Activated T-cell treated with anti-CD3 and anti-CD28 coated beads, Interleukin-2, amount 50 U/mL, for 72 hours (primary cell): ENCODE results near the gene CFHR5. TPM values are rescaled to one million over a fixed set of nuclear protein-coding genes. Genes with fewer than 3 reads are reported as not detected.
"Not testable (repeated sequence)": the region's sequence is repeated elsewhere in the genome, so short reads cannot be mapped to it uniquely, and the experiment has no call there.

ENCODE experiments used
- ATAC-seq, 2 donors: fragments of 150-1000 bp; cut with Tn5 transposase; replicated peaks in 1 of 2; 2 replicates each; pipeline ENCODE4 v1.10.0; 2021; ENCODE audit warnings: moderate library complexity in 2 of 2, mild to moderate bottlenecking in 1 of 2
- DNase-seq, 2 donors: peaks; one replicate each; pipeline ENCODE4 v3.0.0; 2021 to 2022; ENCODE audit warnings: mixed read lengths in 1 of 2
- H3K27ac Mint-ChIP-seq: one replicate; pipeline ENCODE4 v1.8.0; 2022; ENCODE audit warnings: mild to moderate bottlenecking, moderate library complexity, mixed read lengths
- H3K27me3 Mint-ChIP-seq: one replicate; pipeline ENCODE4 v1.8.0; 2022; ENCODE audit warnings: low read depth, mixed read lengths
- H3K36me3 Mint-ChIP-seq, 2 donors: one replicate each; pipeline ENCODE4 v1.8.0; 2022; ENCODE audit warnings: mixed read lengths in 2 of 2, mild to moderate bottlenecking in 1 of 2; ENCODE audit not compliant: insufficient read depth in 2 of 2
- H3K4me1 Mint-ChIP-seq: one replicate; pipeline ENCODE4 v1.8.0; 2022; ENCODE audit warnings: low read depth, mixed read lengths
- H3K4me3 Mint-ChIP-seq, 2 donors: one replicate each; pipeline ENCODE4 v1.8.0; 2022; ENCODE audit warnings: mild to moderate bottlenecking in 2 of 2, mixed read lengths in 2 of 2, moderate library complexity in 2 of 2
- H3K9me3 Mint-ChIP-seq, 2 donors: one replicate each; pipeline ENCODE4 v1.8.0; 2022; ENCODE audit warnings: mixed read lengths in 2 of 2
- total RNA-seq, 2 donors: library from RNA; stranded (reverse); gene quantifications; one replicate each; pipeline ENCODE4 v1.2.3, GENCODE V29; 2022

The CFHR5 gene
- total RNA-seq, 2 donors from 2014 or later, result not detected

GRCh38 chr1:196991919-196992651 lies 14.7 kb downstream of the CFHR5 start:
- H3K4me3 Mint-ChIP-seq, result not testable (repeated sequence)

DNA sequence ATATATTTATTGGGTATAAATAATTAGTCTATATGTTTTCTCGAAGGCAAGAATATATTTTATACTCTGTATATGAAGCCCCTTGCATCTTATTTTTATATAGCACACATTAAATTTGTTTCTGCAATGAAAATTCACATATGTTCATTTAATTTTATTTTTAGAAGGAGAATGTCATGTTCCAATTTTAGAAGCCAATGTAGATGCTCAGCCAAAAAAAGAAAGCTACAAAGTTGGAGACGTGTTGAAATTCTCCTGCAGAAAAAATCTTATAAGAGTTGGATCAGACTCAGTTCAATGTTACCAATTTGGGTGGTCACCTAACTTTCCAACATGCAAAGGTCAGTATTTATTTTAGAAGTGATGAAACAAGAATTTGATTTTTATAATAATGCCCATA lies 16.6 kb downstream of the CFHR5 start:
- Mint-ChIP-seq H3K9me3 (peaks cover 0 to 2% of the 10 kb centered on the region in 2 donors), H3K36me3 (no peaks in the 10 kb centered on the region), H3K27ac (no peak overlapping the region), H3K4me1 (no peaks in the 10 kb centered on the region), H3K4me3 (no peak overlapping the region), H3K27me3 (no peaks in the 10 kb centered on the region)
- ATAC-seq (no peak), DNase-seq (no peak)

More at GRCh38 chr1:196991919-196992651, 14.7 kb downstream of the CFHR5 start:
- not testable (repeated sequence) for H3K9me3 Mint-ChIP-seq, DNase-seq, H3K27me3 Mint-ChIP-seq, H3K4me1 Mint-ChIP-seq, ATAC-seq, H3K27ac Mint-ChIP-seq, H3K36me3 Mint-ChIP-seq

- Mint-ChIP-seq H3K9me3 (no peaks in the 10 kb centered on the region), H3K36me3 (no peaks in the 10 kb centered on the region), H3K4me1 (no peaks in the 10 kb centered on the region), H3K4me3 (no peak overlapping the region), H3K27me3 (no peaks in the 10 kb centered on the region), H3K27ac (no peak overlapping the region)
- ATAC-seq (peak in 1 of 2 donors; percentile 49), DNase-seq (no peak)
These were observed 20.1 kb downstream of the CFHR5 start for GRCh38 chr1:196997423-196997822.

GRCh38 chr1:197001828-197002227 lies 24.5 kb downstream of the CFHR5 start:
- Mint-ChIP-seq H3K36me3 (no peaks in the 10 kb centered on the region), H3K4me3 (no peak overlapping the region)

DNA sequence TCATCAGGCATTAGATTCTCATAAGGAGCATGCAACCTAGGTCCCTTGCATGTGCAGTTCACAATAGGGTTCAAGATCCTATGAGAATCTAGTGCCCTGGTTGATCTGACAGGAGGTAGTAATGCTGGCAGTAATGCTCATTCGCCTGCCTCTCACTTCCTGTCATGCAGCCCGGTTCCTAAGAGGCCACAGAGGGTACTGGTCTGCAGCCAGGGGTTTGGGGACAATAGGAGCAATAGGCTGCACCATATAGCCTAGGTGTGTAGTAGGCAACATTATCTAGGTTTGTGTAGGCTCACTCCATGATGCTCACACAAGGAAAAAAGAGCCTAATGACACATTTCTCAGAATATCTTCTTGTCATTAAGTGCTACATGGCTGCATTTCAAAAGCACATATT lies 25.8 kb downstream of the CFHR5 start:
- Mint-ChIP-seq H3K4me1 (no peaks in the 10 kb centered on the region), H3K27ac (no peak overlapping the region), H3K27me3 (no peaks in the 10 kb centered on the region), H3K4me3 (no peak overlapping the region), H3K36me3 (no peaks in the 10 kb centered on the region), H3K9me3 (no peaks in the 10 kb centered on the region)
- DNase-seq (no peak), ATAC-seq (no peak)

More at GRCh38 chr1:197001828-197002227, 24.5 kb downstream of the CFHR5 start:
- no peak overlapping the region for H3K27ac Mint-ChIP-seq
- ATAC-seq (no peak), DNase-seq (no peak)
- no peaks in the 10 kb centered on the region for H3K27me3 Mint-ChIP-seq
- H3K9me3 Mint-ChIP-seq, result no peaks in the 10 kb centered on the region
- no peaks in the 10 kb centered on the region for H3K4me1 Mint-ChIP-seq

DNA sequence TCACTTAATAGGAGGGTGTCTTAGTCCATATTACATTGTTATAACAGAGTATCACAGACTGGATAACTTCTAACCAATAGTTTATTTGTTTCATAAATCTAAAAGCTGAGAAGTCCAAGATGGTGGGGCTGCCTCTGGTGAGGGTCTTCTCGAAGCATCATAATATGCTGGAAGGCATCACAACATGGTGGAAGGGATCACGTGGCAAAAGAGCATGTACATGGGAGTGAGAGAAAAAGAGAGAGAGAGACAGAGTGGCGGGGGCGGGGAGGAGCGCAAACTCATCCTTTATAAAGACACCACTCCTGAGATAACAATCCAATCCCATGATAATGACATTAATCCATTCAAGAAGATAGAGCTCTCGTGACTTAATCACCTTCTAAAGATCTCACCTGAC lies 31.5 kb downstream of the CFHR5 start:
- Mint-ChIP-seq H3K4me1 (no peaks in the 10 kb centered on the region), H3K4me3 (no peak overlapping the region), H3K27ac (no peak overlapping the region), H3K27me3 (no peaks in the 10 kb centered on the region), H3K36me3 (no peaks in the 10 kb centered on the region), H3K9me3 (peaks cover 4 to 6% of the 10 kb centered on the region in 2 donors)
- no peak for DNase-seq
- ATAC-seq, result no peak

GRCh38 chr1:197011614-197012013 lies 34.3 kb downstream of the CFHR5 start:
- Mint-ChIP-seq H3K27ac (no peak overlapping the region), H3K4me3 (no peak overlapping the region), H3K4me1 (no peaks in the 10 kb centered on the region), H3K36me3 (no peaks in the 10 kb centered on the region), H3K9me3 (peaks cover 4 to 6% of the 10 kb centered on the region in 2 donors), H3K27me3 (no peaks in the 10 kb centered on the region)
- no peak for ATAC-seq
- no peak for DNase-seq

DNA sequence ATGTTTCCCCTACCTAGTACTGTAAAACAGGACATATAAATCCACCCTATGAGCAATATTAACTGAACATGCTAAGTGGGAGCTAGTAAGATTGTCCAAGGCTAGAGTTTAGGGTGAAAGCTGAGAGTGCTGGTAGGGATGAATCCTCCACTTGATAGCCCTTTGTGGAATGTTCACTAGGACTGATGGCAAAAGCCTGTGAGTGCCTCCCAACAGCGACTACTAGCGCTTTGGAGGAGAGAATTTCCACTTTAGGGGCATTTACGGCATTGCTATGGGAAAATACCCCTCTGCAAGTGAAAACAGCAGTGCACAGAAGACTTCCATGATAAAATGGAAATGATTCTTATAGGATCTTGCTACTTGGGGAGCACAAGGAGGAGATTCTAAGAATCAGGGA lies 35.9 kb downstream of the CFHR5 start:
- no peaks in the 10 kb centered on the region for H3K36me3 Mint-ChIP-seq
- no peak overlapping the region for H3K27ac Mint-ChIP-seq
- no peak overlapping the region for H3K4me3 Mint-ChIP-seq
- no peaks in the 10 kb centered on the region for H3K27me3 Mint-ChIP-seq
- peaks cover 4 to 6% of the 10 kb centered on the region in 2 donors for H3K9me3 Mint-ChIP-seq
- no peak for DNase-seq
- no peak for ATAC-seq
- no peaks in the 10 kb centered on the region for H3K4me1 Mint-ChIP-seq

DNA sequence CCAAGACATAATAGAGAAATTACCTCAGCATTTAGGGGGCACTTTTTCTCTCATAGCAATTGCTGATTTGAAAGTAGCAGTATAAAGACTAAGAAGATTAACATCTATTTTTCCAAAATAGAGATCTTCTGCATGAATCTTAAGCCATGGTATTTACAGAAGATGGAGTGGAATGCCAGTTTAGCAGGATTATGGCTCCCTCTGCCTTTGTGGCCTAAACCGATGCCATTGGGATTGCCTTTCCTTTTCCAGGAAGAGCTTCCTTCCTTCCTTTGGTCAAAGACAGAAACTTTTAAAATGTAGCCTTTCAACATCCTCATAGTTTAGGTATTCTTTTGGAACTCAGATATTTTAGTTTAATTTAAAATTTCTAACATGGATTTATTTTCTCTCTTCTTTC lies 39.4 kb downstream of the CFHR5 start:
- Mint-ChIP-seq H3K27me3 (no peaks in the 10 kb centered on the region), H3K9me3 (peaks cover 1 to 4% of the 10 kb centered on the region in 2 donors), H3K4me1 (no peaks in the 10 kb centered on the region), H3K4me3 (no peak overlapping the region), H3K36me3 (no peaks in the 10 kb centered on the region), H3K27ac (no peak overlapping the region)
- ATAC-seq (no peak), DNase-seq (no peak)

DNA sequence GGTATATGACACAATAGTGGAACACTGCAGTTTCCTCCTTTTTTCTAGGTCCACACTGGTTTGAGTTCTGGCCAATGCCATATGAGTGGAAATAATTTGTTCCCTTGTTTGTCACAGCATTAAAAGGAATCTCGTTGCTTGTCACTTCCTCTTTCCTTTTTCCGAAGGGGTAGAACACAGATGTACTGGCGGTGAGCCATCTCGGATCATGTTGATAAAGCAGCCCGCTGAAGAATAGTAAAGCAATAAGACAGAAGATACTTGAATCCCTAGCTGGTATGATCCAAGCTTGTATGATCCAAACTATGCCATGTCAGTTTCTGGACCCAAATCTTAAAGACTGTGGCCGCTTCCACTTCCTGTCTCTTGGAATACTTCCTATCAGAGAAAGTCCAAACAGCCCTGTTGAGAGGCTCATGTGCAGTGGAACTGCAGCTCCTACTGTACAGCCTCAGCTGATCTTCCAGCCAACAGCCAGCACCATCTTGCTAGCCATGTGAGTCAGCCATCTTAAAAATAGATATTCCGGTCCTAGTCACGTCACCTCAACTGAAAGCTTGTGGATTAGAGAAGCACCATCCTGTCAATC lies 40.3 kb downstream of the CFHR5 start:
- H3K9me3 Mint-ChIP-seq, result peaks cover 0 to 3% of the 10 kb centered on the region in 2 donors
- H3K4me1 Mint-ChIP-seq, result no peaks in the 10 kb centered on the region
- H3K36me3 Mint-ChIP-seq, result no peaks in the 10 kb centered on the region
- no peaks in the 10 kb centered on the region for H3K27me3 Mint-ChIP-seq
- no peak for DNase-seq
- H3K4me3 Mint-ChIP-seq, result no peak overlapping the region
- ATAC-seq, result no peak
- H3K27ac Mint-ChIP-seq, result no peak overlapping the region

GRCh38 chr1:197021716-197022115 lies 44.4 kb downstream of the CFHR5 start:
- Mint-ChIP-seq H3K9me3 (peaks cover 0 to 3% of the 10 kb centered on the region in 2 donors), H3K36me3 (no peaks in the 10 kb centered on the region), H3K27me3 (no peaks in the 10 kb centered on the region), H3K4me1 (no peaks in the 10 kb centered on the region), H3K27ac (no peak overlapping the region), H3K4me3 (no peak overlapping the region)
- ATAC-seq (no peak), DNase-seq (no peak)

GRCh38 chr1:197024460-197024859 lies 47.1 kb downstream of the CFHR5 start:
- peak overlapping the region; percentile 23 for H3K27ac Mint-ChIP-seq
- no peak overlapping the region for H3K4me3 Mint-ChIP-seq
- DNase-seq (no peak), ATAC-seq (no peak)
- no peaks in the 10 kb centered on the region for H3K27me3 Mint-ChIP-seq
- no peaks in the 10 kb centered on the region for H3K4me1 Mint-ChIP-seq
- H3K9me3 Mint-ChIP-seq, result no peaks in the 10 kb centered on the region
- no peaks in the 10 kb centered on the region for H3K36me3 Mint-ChIP-seq

DNA sequence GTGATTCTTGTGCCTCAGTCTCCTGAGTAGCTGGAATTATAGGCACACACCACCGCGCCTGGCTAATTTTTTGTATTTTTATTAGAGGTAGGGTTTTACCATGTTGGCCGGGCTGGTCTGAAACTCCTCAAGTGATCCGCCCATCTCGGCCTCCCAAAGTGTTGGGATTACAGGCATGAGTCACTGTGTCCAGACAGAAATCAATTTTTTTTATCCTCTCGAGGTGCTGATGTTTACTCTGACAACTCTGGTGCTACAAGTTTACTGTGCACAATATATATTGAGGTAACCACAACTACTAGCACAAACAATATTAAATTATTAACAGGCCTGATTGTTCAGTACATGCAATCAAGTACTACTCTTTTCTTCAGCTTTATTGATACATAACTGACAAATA lies 50.0 kb downstream of the CFHR5 start:
- Mint-ChIP-seq H3K36me3 (no peaks in the 10 kb centered on the region), H3K4me1 (no peaks in the 10 kb centered on the region), H3K4me3 (no peak overlapping the region), H3K9me3 (no peaks in the 10 kb centered on the region), H3K27me3 (no peaks in the 10 kb centered on the region), H3K27ac (no peak overlapping the region)
- ATAC-seq, result no peak
- DNase-seq, result no peak

GRCh38 chr1:197029749-197030148 lies 52.4 kb downstream of the CFHR5 start:
- Mint-ChIP-seq H3K27ac (no peak overlapping the region), H3K4me1 (no peaks in the 10 kb centered on the region), H3K9me3 (no peaks in the 10 kb centered on the region), H3K4me3 (no peak overlapping the region), H3K36me3 (no peaks in the 10 kb centered on the region), H3K27me3 (no peaks in the 10 kb centered on the region)
- DNase-seq (no peak), ATAC-seq (no peak)
